Common myeloid progenitor, CD34-positive (primary cell): ENCODE results near the gene RUVBL2.

ENCODE experiments used
- CTCF ChIA-PET: fragments of 350-600 bp; sonication (Branson Sonifier 250); formaldehyde crosslinking; loops from one replicate; lab custom pipeline; 2021; ENCODE audit warnings: antibody characterized with exemption; lab: Charles Lee
- POLR2A ChIA-PET: fragments of 350-600 bp; sonication (Branson Sonifier 250); formaldehyde crosslinking; loops from one replicate; lab custom pipeline; 2021; ENCODE audit warnings: antibody characterized with exemption; lab: Charles Lee
- DNase-seq, 3 donors: peaks; one replicate each; pipeline versions ENCODE4 v3.0.0 to v3.0.0-alpha.2; 2013
- H3K27ac ChIP-seq, 2 experiments: 1 replicate in 1 of 2; 2 replicates in 1 of 2; pipeline ENCODE4 v1.7.0; 2013; ENCODE audit warnings: inconsistent platforms in 2 of 2, low read length in 2 of 2, mild to moderate bottlenecking in 2 of 2, low read depth in 1 of 2, moderate library complexity in 1 of 2; ENCODE audit not compliant: severe bottlenecking in 2 of 2, insufficient read depth in 1 of 2, poor library complexity in 1 of 2
- H3K27me3 ChIP-seq, 5 experiments: replicated peaks in 2 of 5; 1 replicate in 3 of 5; 2 replicates in 2 of 5; pipeline versions ENCODE4 v1.6.1 to v1.7.0; 2013; ENCODE audit warnings: low read length in 4 of 5, mild to moderate bottlenecking in 2 of 5, moderate library complexity in 2 of 5, inconsistent platforms in 1 of 5; ENCODE audit not compliant: insufficient read depth in 5 of 5, control insufficient read depth in 4 of 5
- H3K36me3 ChIP-seq, 4 experiments: 1 replicate in 2 of 4; 2 replicates in 2 of 4; pipeline versions ENCODE4 v1.6.1 to v1.7.0; 2013; ENCODE audit warnings: low read length in 3 of 4, control low read depth in 1 of 4, mild to moderate bottlenecking in 1 of 4; ENCODE audit not compliant: control insufficient read depth in 4 of 4, insufficient read depth in 4 of 4
- H3K4me1 ChIP-seq, 4 experiments: 1 replicate in 3 of 4; 2 replicates in 1 of 4; pipeline versions ENCODE4 v1.6.1 to v1.7.1; 2013; ENCODE audit warnings: low read length in 3 of 4, mild to moderate bottlenecking in 3 of 4, control low read depth in 1 of 4, inconsistent platforms in 1 of 4, moderate library complexity in 1 of 4; ENCODE audit not compliant: control insufficient read depth in 4 of 4, insufficient read depth in 4 of 4; ENCODE audit errors: control extremely low read depth in 1 of 4
- H3K4me3 ChIP-seq, 7 experiments: 1 replicate in 4 of 7; 2 replicates in 3 of 7; pipeline versions ENCODE4 v1.5.1 to v1.7.0; 2013; ENCODE audit warnings: mild to moderate bottlenecking in 7 of 7, low read length in 6 of 7, moderate library complexity in 6 of 7, inconsistent platforms in 2 of 7, low read depth in 2 of 7, control low read depth in 1 of 7; ENCODE audit not compliant: insufficient read depth in 4 of 7, control insufficient read depth in 1 of 7; ENCODE audit errors: extremely low read depth in 1 of 7
- H3K9me3 ChIP-seq, 5 experiments: 1 replicate in 4 of 5; 2 replicates in 1 of 5; pipeline versions ENCODE4 v1.6.1 to v1.7.1; 2013; ENCODE audit warnings: low read length in 4 of 5, mild to moderate bottlenecking in 2 of 5, inconsistent platforms in 1 of 5, low read depth in 1 of 5, moderate library complexity in 1 of 5; ENCODE audit not compliant: control insufficient read depth in 4 of 5, insufficient read depth in 2 of 5; ENCODE audit errors: control extremely low read depth in 1 of 5
- WGBS: methylation state at CpG from one replicate; pipeline ENCODE4 v1.1.5; 2013; ENCODE audit not compliant: insufficient coverage; 5-methylcytosine and 5-hydroxymethylcytosine counted together

RUVBL2 gene

DNA sequence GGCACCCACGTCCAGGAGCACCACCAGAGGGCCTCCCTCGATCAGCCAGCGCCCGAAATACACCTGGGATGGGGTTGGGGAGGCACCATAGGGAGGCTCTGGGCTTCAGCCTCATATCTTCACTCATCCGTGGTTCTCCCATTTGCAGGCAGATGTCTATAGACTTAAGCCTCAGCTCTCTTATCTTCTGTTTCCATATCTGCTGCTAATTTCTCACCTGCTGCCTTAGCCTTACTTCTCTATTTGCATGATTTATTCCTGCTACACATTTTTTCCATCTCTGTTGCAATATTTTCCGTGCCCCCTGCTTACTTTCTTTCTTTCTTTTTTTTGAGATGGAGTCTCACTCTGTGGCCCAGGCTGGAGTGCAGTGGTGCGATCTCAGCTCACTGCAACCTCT is 6.4 kb upstream of the RUVBL2 start:
- DNase-seq, result no peak
- Histone ChIP-seq H3K4me1 (peaks cover 0 to 12% (median 10%) of the 10 kb centered on the region in 4 experiments), H3K9me3 (no peaks in the 10 kb centered on the region), H3K36me3 (peaks cover 6 to 56% (median 36%) of the 10 kb centered on the region in 4 experiments), H3K27me3 (no peaks in the 10 kb centered on the region), H3K27ac (peak overlapping the region in 1 of 2 experiments; percentile 6), H3K4me3 (no peak overlapping the region)
- POLR2A ChIA-PET, result no interaction called here
- 88% methylated on average over 4 of the region's 7 CpGs for WGBS
- CTCF ChIA-PET, result interaction anchor here (0.7 to 1.6 kb wide), 5 partner anchors 10 to 200 kb away, joined by 3 to 5 read pairs (median 3); no protein-coding TSS in a partner anchor

DNA sequence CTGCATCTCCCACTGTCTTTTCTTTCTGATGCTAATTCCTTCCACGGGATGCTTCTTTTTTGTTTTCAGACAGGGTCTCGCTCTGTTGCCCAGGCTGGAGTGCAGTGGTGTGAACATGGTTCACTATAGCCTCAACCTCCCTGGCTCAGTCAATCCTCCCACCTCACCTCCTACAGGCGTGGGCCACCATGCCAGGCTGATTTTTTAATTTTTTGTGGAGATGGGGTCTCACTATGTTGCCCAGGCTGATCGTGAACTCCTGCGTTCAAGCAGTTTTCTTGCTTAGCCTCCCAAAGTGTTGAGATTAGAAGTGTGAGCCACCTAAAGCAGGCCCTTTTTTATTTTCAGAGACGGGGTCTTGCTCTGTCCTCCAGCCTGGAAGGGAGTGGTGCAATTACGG is 5.4 kb upstream of the RUVBL2 start:
- CTCF ChIA-PET, result interaction anchor here (0.7 to 1.1 kb wide), 2 partner anchors 11 to 43 kb away, joined by 3 read pairs; no protein-coding TSS in a partner anchor
- no peak for DNase-seq
- Histone ChIP-seq H3K27ac (no peak overlapping the region), H3K27me3 (no peaks in the 10 kb centered on the region), H3K9me3 (no peaks in the 10 kb centered on the region), H3K4me1 (peaks cover 0 to 18% (median 15%) of the 10 kb centered on the region in 4 experiments), H3K4me3 (no peak overlapping the region), H3K36me3 (peaks cover 3 to 47% (median 30%) of the 10 kb centered on the region in 4 experiments)
- POLR2A ChIA-PET, result no interaction called here
- WGBS, result 100% methylated on average over 5 of the region's 7 CpGs

DNA sequence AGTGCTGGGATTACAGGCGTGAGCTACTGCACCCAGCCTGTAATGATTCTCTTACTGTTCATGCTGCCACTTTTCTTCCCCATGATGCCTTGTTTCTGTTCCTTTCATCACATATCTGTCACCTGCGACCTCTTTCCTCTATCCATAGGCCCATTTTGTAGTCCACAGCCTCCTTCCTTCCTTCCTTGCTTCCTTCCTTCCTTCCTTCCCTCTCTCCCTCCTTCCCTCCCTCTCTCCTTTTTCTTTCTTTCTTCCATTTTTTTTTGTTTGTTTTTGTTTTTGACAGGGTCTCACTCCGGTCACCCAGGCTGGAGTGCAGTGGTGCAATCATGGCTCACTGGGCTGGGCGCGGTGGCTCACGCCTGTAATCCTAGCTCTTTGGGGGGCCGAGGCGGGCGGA is 4.8 kb upstream of the RUVBL2 start:
- ChIA-PET CTCF (interaction anchor here (0.7 to 1.1 kb wide), 2 partner anchors 11 to 44 kb away, joined by 3 read pairs; no protein-coding TSS in a partner anchor), POLR2A (no interaction called here)
- 98% methylated on average over 7 of the region's 9 CpGs for WGBS

GRCh38 chr19:48989701-48990291 is 3.9 kb upstream of the RUVBL2 start:
- Histone ChIP-seq H3K27me3 (no peaks in the 10 kb centered on the region), H3K27ac (no peak overlapping the region), H3K9me3 (no peaks in the 10 kb centered on the region), H3K4me1 (peaks cover 4 to 27% (median 23%) of the 10 kb centered on the region in 4 experiments), H3K4me3 (no peak overlapping the region), H3K36me3 (peaks cover 3 to 43% (median 28%) of the 10 kb centered on the region in 4 experiments)
- ChIA-PET CTCF (interaction anchor here (2.0 kb wide), 1 partner anchor 10 kb away, joined by 5 read pairs; no protein-coding TSS in a partner anchor), POLR2A (no interaction called here)
- WGBS, result 98% methylated on average over 12 of the region's 17 CpGs
- DNase-seq, result no peak

More for the DNA sequence above, 4.8 kb upstream of the RUVBL2 start:
- Histone ChIP-seq H3K4me1 (peaks cover 0 to 18% (median 15%) of the 10 kb centered on the region in 4 experiments), H3K27ac (no peak overlapping the region), H3K4me3 (no peak overlapping the region), H3K36me3 (peaks cover 3 to 44% (median 29%) of the 10 kb centered on the region in 4 experiments), H3K9me3 (no peaks in the 10 kb centered on the region), H3K27me3 (no peaks in the 10 kb centered on the region)
- DNase-seq, result no peak

DNA sequence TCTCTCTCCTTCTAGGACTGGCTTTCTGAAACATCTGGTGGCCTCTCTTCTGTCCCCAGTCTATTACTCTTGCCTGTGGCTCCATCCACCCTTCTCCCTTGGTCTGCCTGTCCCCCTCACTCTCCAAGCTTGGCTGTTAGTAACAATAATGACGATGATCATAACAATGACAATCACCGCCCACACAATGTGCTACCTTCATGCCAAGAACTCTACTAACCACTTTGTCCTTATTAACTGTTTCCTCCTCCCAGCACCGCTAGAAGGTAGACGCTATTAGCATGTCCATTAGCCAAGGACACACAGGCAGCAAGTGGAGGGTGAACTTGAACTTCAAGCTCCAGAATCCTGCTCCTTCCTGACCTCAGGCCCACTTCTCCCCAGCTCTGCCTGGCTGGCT is 3.3 kb upstream of the RUVBL2 start:
- 96% methylated on average over 4 of the region's 4 CpGs for WGBS
- ChIA-PET CTCF (interaction anchor here (1.7 to 2.0 kb wide), 2 partner anchors 9 to 10 kb away, joined by 5 to 7 read pairs; no protein-coding TSS in a partner anchor), POLR2A (no interaction called here)
- no peak for DNase-seq
- H3K4me3 ChIP-seq, result no peak overlapping the region
- H3K4me1 ChIP-seq, result peaks cover 4 to 32% (median 27%) of the 10 kb centered on the region in 4 experiments
- no peaks in the 10 kb centered on the region for H3K9me3 ChIP-seq
- no peaks in the 10 kb centered on the region for H3K27me3 ChIP-seq
- H3K27ac ChIP-seq, result no peak overlapping the region
- H3K36me3 ChIP-seq, result peaks cover 3 to 42% (median 22%) of the 10 kb centered on the region in 4 experiments

DNA sequence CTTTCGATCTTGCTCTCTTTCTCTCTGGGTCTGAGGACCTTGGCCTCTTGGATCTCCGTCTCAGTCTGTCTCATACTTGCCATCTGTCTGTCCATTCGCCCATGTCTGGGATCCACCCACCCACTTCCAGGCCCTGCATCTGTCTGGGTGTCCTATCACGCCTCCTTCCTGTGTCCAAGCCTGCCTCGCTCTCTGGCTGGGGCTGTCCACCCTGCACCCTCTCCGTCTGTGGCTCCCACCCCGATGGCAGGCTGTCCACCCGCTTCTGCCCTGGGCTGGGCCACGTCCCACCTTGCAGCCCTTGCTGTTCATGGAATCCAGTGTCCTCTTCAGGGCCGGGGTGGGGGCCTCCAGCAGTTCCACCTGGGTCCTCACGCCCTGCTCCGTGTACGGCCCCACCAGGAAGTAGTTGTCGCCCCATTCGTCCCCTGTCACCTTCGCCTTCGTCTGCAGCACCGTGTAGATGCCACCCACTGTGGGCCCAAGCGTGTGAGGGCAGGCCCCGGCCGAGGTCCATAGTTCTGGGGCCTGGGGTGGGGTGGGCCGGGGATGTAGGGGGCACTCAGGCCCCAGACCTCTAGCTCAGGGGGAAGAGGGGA is 2.6 kb upstream of the RUVBL2 start:
- no peak for DNase-seq
- Histone ChIP-seq H3K9me3 (no peaks in the 10 kb centered on the region), H3K27ac (peak overlapping the region in 1 of 2 experiments; percentile 98), H3K36me3 (peaks cover 3 to 35% (median 15%) of the 10 kb centered on the region in 4 experiments), H3K27me3 (no peaks in the 10 kb centered on the region), H3K4me3 (peak overlapping the region in 1 of 7 experiments; percentile 97), H3K4me1 (peaks cover 4 to 32% (median 27%) of the 10 kb centered on the region in 4 experiments)
- ChIA-PET CTCF (interaction anchor here (1.7 to 2.0 kb wide), 2 partner anchors 8 to 11 kb away, joined by 5 to 7 read pairs; no protein-coding TSS in a partner anchor), POLR2A (no interaction called here)
- 91% methylated on average over 22 of the region's 22 CpGs for whole genome bisulfite sequencing
